ENCODE measurements around the gene BLCAP. TPM values are rescaled to one million over a fixed set of nuclear protein-coding genes. Genes with fewer than 3 reads are reported as not detected.
A peak's percentile ranks its signal among the peaks of the same experiment; 100 is the strongest.
"Not testable (repeated sequence)": the region's sequence is repeated elsewhere in the genome, so short reads cannot be mapped to it uniquely, and the experiment has no call there.

The BLCAP gene
- total RNA-seq: 10 to 100 TPM; 32.7 to 75.5 (median 47.8) TPM
- long read RNA-seq, transcript BLCAP-215 (2 exons, 2,017 nt): major isoform, 8 of 12 reads
- long read RNA-seq, partial matches to known transcripts: 0 of 12 reads
- long read RNA-seq, other reads (novel, unspliced or antisense): 3 of 12 reads

GRCh38 chr20:37527638-37528445 is at the start of gene BLCAP:
BLCAP (minus strand) TSS chr20:37527876; CDS start chr20:37519174, 8,702 bp downstream.
- 0% methylated on average over 17 of the region's 62 CpGs for WGBS (ENCODE audit: insufficient coverage, low coverage, low lambda C conversion rate, missing lambda C conversion rate)
- Histone ChIP-seq H3K36me3 (no peaks in the 10 kb centered on the region), H3K4me1 (peaks cover 0 to 22% (median 10%) of the 10 kb centered on the region in 4 donors), H3K9me3 (no peaks in the 10 kb centered on the region), H3K27me3 (no peaks in the 10 kb centered on the region), H3K4me3 (peak within 1 kb of the TSS; percentile 100), H3K27ac (peak within 1 kb of the TSS; percentile 99 to 100 (median 100))
- intact Hi-C loops (cut with DNase I): loop anchor here (5.0 to 10.0 kb wide), 2 partner anchors 133 to 136 kb away; no protein-coding TSS in a partner anchor
- peak; percentile 93 to 97 (median 96) for DNase-seq
- TF ChIP-seq POLR2A (IDR thresholded peaks at IDR 0.05) (peak; percentile 92), CTCF (IDR thresholded peaks at IDR 0.05) (no peak)
- ATAC-seq: peak; percentile 89 to 95 (median 92)

GRCh38 chr20:37577436-37577835 is 49.8 kb upstream of the BLCAP start:
- H3K36me3 ChIP-seq; H3K9me3 ChIP-seq; H3K27ac ChIP-seq; intact Hi-C loops (cut with DNase I); ATAC-seq; H3K4me1 ChIP-seq; H3K27me3 ChIP-seq; H3K4me3 ChIP-seq; DNase-seq: not testable (repeated sequence)
- 80% methylated on average over 1 of the region's 4 CpGs for WGBS (ENCODE audit: insufficient coverage, low coverage, low lambda C conversion rate, missing lambda C conversion rate)

- no peaks in the 10 kb centered on the region for H3K27me3 ChIP-seq
- 50% methylated on average over 1 of the region's 1 CpG for WGBS (ENCODE audit: insufficient coverage, low coverage, low lambda C conversion rate, missing lambda C conversion rate)
- H3K4me3 ChIP-seq: no peak overlapping the region
These were observed 49.2 kb upstream of the BLCAP start for GRCh38 chr20:37576911-37577310.

GRCh38 chr20:37575884-37576283 is 48.2 kb upstream of the BLCAP start:
- TF ChIP-seq CTCF (IDR thresholded peaks at IDR 0.05) (no peak), POLR2A (IDR thresholded peaks at IDR 0.05) (no peak)
- intact Hi-C loops (cut with DNase I): no loop called here
- H3K27ac ChIP-seq: no peak overlapping the region
- peak in 1 of 3 donors; percentile 9 for DNase-seq
- no peak overlapping the region for H3K4me3 ChIP-seq
- H3K27me3 ChIP-seq: no peaks in the 10 kb centered on the region
- no CpG with 5 or more reads among the region's 1 CpG for WGBS (ENCODE audit: insufficient coverage, low coverage, low lambda C conversion rate, missing lambda C conversion rate)
- H3K4me1 ChIP-seq: no peaks in the 10 kb centered on the region
- no peak for ATAC-seq
- no peaks in the 10 kb centered on the region for H3K9me3 ChIP-seq
- H3K36me3 ChIP-seq: no peaks in the 10 kb centered on the region

More at GRCh38 chr20:37576911-37577310, 49.2 kb upstream of the BLCAP start:
- Histone ChIP-seq H3K27ac (no peak overlapping the region), H3K4me1 (no peaks in the 10 kb centered on the region), H3K9me3 (no peaks in the 10 kb centered on the region), H3K36me3 (no peaks in the 10 kb centered on the region)
- intact Hi-C loops (cut with DNase I): no loop called here
- TF ChIP-seq CTCF (IDR thresholded peaks at IDR 0.05): no peak
- TF ChIP-seq POLR2A (IDR thresholded peaks at IDR 0.05): no peak
- ATAC-seq: no peak
- no peak for DNase-seq

All from right lobe of liver (tissue), 6 donors.